Bronchial smooth muscle cell (primary cell): ENCODE results near the gene ZNF830. TPM values are rescaled to one million over a fixed set of nuclear protein-coding genes. Genes with fewer than 3 reads are reported as not detected.

ENCODE experiments used
- total RNA-seq: library from RNA; depleted of rRNA; stranded (reverse); fragments of >200 nt; gene quantifications from 2 replicates; pipeline ENCODE4 v1.2.1, GENCODE V29; 2014

The ZNF830 gene, protein sequence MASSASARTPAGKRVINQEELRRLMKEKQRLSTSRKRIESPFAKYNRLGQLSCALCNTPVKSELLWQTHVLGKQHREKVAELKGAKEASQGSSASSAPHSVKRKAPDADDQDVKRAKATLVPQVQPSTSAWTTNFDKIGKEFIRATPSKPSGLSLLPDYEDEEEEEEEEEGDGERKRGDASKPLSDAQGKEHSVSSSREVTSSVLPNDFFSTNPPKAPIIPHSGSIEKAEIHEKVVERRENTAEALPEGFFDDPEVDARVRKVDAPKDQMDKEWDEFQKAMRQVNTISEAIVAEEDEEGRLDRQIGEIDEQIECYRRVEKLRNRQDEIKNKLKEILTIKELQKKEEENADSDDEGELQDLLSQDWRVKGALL
- total RNA-seq, result 15.3 and 19.8 TPM in 2 replicates

DNA sequence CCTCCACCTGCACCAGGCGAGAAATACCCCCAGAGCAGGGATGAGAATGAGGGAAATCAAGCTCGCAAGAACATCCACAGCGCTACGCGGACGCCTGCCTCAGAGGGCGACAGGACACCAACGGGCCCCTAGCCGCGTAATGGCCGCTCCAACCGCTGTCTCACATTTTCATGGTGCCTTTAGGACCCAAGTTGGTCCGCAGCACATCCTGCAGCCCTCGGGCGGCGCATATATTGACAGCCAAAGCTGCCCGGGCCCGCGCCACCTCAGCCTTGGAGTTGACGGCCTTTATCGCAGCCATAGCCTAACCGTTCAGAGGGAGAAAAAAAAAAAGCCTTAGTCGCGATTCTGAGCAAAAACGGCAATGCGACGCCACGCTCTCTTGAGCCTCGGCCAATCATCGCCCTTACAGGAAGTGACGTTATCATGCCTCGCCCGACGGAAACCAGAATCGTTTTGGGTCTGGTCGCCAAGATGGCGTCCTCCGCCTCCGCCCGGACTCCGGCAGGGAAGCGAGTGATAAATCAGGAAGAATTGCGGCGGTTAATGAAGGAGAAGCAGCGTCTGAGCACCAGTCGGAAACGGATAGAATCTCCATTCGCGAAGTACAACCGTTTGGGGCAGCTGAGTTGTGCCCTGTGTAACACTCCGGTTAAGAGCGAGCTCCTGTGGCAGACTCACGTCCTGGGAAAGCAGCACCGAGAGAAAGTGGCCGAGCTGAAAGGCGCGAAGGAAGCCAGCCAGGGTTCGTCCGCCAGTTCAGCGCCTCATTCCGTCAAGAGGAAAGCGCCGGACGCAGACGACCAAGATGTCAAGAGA lies at the start of gene ZNF830, which contains the start of gene CCT6B:
Gene ZNF830, plus strand, starts transcription at position 448 of the 819 bp plus-strand sequence. Its CDS starts 27 bp downstream, at position 475.
Gene CCT6B, minus strand, starts transcription at position 368 of the 819 bp plus-strand sequence. Its CDS starts 67 bp downstream, at position 301.

DNA sequence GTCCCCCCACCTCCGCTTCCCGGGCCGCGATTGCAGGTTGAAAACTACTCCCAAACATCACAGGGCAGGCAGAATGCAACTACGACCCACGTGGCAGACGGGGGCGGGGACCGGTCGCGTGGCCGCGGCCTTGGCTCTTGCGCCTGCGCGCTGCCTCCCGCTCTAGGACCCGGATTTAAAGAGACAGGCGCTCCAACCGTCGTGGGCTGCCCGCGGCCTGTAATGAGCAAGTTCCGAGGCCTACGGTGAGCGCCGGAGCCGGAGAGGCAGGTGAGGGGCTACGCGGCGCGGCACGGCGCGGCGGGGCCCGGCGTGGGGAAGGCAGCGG lies 19.0 kb downstream of the ZNF830 start, which contains the start of gene LIG3:
Gene LIG3, plus strand, starts transcription at position 160 of the 328 bp plus-strand sequence. CDS start 2,494 bp downstream, outside the sequence.

Other genes starting within 250 kb of the ZNF830 start
- gene CCT6B, start 80 bp upstream of the ZNF830 start, total RNA-seq, result 1.5 and 4.1 TPM in 2 replicates
- 25.5 and 36.3 TPM in 2 replicates for gene LIG3, start 19.0 kb downstream of the ZNF830 start, total RNA-seq
- 8.2 and 10.2 TPM in 2 replicates for gene RFFL, start 102.2 kb downstream of the ZNF830 start, total RNA-seq
- gene RAD51D, start 158.3 kb downstream of the ZNF830 start, total RNA-seq, result 12.5 and 15.0 TPM in 2 replicates
- gene FNDC8, start 160.1 kb downstream of the ZNF830 start, total RNA-seq, result not detected in 2 replicates
- gene NLE1, start 180.8 kb downstream of the ZNF830 start, total RNA-seq, result 17.8 and 20.5 TPM in 2 replicates
- under 0.01 TPM in 1 of 2 replicates, not detected in the other for gene UNC45B, start 186.3 kb downstream of the ZNF830 start, total RNA-seq
- not detected in 2 replicates for gene SLC35G3, start 232.9 kb downstream of the ZNF830 start, total RNA-seq